SH-SY5Y (cell line): ENCODE results near the gene CYLD.

Experiments
- GATA2 ChIP-seq: IDR thresholded peaks from 2 replicates; pipeline ENCODE4 v1.6.1; 2011; ENCODE audit warnings: mild to moderate bottlenecking, low read depth, low read length
- GATA3 ChIP-seq: IDR thresholded peaks from 2 replicates; pipeline ENCODE4 v1.6.1; 2011; ENCODE audit warnings: low read depth, mild to moderate bottlenecking, low read length, moderate library complexity

DNA sequence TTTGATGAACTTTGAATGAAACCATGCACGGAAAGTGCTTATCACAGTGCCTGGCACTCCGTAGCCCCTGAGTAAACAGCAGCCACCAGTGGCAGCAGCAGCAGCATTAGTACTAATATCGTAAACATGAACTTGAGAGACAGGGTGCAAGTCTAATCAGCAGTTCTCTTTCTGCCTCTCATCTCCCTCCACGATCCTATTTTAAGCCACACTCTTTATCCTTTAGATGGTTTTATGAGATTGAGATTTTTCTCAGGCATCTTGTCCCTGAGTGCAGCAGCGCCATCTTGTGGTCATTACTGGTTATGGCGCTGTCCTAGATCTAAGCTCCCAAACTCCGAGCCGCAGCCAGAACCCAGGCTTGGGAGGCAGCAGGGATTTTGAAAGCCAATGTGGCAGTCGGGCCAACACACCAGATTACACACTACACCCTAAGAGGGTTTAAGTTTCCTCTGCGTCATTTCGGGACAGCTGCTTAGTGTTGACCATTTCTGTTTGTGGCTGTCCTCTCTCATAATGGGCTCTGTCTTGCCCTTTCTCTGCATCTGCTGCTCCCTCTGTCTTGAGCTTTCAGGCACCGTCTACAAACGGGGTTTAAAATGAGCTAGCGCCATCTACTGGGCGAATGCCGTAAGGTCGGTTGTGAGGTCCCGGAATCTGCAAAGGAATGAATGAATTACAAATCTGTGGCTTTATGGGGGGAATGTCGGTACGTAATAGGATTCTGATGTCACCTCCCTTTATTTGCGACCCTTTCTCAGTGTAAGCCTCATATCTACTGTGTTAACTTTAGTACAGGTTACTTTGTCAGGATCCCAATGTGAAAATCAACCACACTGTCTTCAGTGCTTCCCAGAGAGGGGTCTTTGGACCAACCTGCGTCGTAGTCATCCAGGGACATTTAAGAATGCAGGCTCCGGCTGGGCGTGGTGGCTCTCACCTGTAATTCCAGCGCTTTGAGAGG, 64.5 kb downstream of the CYLD start:
- TF ChIP-seq GATA2 = peak; percentile 55; the same call in 1 of the 2 replicates
- 0 out of 2 replicates have a peak, but pooled peaks have one; percentile 19 for TF ChIP-seq GATA3
